22Rv1 (cell line): ENCODE data around the gene EPHA10.

Source experiments
- ZFX ChIP-seq: fragments of 450-650 bp; IDR thresholded peaks from 2 replicates; pipeline ENCODE4 v1.6.1; 2017; ENCODE audit warnings: antibody characterized with exemption, borderline replicate concordance
- TF ChIP-seq, protein P1 (sequence below): fragments of 450-650 bp; IDR thresholded peaks from 2 replicates; pipeline ENCODE4 v1.5.1; 2017; ENCODE audit warnings: mild to moderate bottlenecking

DNA sequence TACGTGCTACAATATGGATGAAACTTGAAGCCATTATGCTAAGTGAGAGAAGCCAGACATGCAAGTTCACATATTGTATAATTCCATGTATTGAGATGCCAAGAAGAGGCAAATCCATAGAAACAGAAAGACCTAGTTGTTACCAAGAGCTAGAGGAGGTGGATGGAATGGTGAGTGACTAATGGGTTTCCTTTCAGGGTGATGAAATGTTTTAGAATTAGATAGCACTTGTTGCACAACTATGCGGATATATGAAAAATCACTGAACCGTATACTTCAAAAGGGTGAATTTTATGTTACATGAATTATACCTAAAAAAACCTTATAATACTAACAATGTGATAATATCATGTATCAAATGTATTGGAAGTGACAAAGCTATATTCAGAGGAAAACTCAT lies 18.1 kb downstream of the EPHA10 start:
- TF ChIP-seq, protein P1, sequence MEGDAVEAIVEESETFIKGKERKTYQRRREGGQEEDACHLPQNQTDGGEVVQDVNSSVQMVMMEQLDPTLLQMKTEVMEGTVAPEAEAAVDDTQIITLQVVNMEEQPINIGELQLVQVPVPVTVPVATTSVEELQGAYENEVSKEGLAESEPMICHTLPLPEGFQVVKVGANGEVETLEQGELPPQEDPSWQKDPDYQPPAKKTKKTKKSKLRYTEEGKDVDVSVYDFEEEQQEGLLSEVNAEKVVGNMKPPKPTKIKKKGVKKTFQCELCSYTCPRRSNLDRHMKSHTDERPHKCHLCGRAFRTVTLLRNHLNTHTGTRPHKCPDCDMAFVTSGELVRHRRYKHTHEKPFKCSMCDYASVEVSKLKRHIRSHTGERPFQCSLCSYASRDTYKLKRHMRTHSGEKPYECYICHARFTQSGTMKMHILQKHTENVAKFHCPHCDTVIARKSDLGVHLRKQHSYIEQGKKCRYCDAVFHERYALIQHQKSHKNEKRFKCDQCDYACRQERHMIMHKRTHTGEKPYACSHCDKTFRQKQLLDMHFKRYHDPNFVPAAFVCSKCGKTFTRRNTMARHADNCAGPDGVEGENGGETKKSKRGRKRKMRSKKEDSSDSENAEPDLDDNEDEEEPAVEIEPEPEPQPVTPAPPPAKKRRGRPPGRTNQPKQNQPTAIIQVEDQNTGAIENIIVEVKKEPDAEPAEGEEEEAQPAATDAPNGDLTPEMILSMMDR: no peak
- TF ChIP-seq ZFX: no peak
